GM21825 (cell line): ENCODE data around the gene STS.

ENCODE experiments used
- ATAC-seq: cut with Tn5 transposase; IDR thresholded peaks from one replicate; pipeline ENCODE4 v1.9.1; 2021; ENCODE audit warnings: mild to moderate bottlenecking, moderate library complexity; ENCODE audit not compliant: unreplicated experiment

Gene STS

GRCh38 chrX:7139202-7140081, 8.1 kb upstream of the STS start:
- ATAC-seq: no peak

GRCh38 chrX:7143076-7143475, 4.4 kb upstream of the STS start:
- no peak for ATAC-seq

GRCh38 chrX:7143941-7144525, 3.5 kb upstream of the STS start:
- ATAC-seq: no peak

- ATAC-seq: no peak
Measured at GRCh38 chrX:7145454-7145853, 2.1 kb upstream of the STS start.

GRCh38 chrX:7146020-7146702, 1.4 kb upstream of the STS start:
- no peak for ATAC-seq

- ATAC-seq: peak; percentile 13
Measured at GRCh38 chrX:7146703-7147412, 654 bp upstream of the STS start.

GRCh38 chrX:7147978-7148854, 704 bp downstream of the STS start, which contains the start of gene PUDP:
Gene PUDP (minus strand): TSS chrX:7148153. CDS start chrX:7148113, 40 bp downstream.
- ATAC-seq: peak; percentile 81

GRCh38 chrX:7149411-7149810, 1.9 kb downstream of the STS start:
- ATAC-seq: no peak

GRCh38 chrX:7153231-7153630, 5.7 kb downstream of the STS start:
- ATAC-seq: no peak

- ATAC-seq: no peak
Measured at GRCh38 chrX:7154041-7154597, 6.6 kb downstream of the STS start.

- ATAC-seq: no peak
Measured at GRCh38 chrX:7155163-7155562, 7.7 kb downstream of the STS start.

- no peak for ATAC-seq
Measured at GRCh38 chrX:7156879-7157278, 9.4 kb downstream of the STS start.

- no peak for ATAC-seq
Measured at GRCh38 chrX:7158468-7158990, 11.0 kb downstream of the STS start.

- no peak for ATAC-seq
Measured at GRCh38 chrX:7159149-7159861, 11.8 kb downstream of the STS start.

GRCh38 chrX:7163146-7163677, 15.7 kb downstream of the STS start:
- ATAC-seq: no peak

GRCh38 chrX:7164174-7164573, 16.7 kb downstream of the STS start:
- ATAC-seq: no peak

GRCh38 chrX:7168371-7168770, 20.9 kb downstream of the STS start:
- no peak for ATAC-seq

- no peak for ATAC-seq
Measured at GRCh38 chrX:7169627-7170026, 22.1 kb downstream of the STS start.

- ATAC-seq: peak; percentile 55
Measured at GRCh38 chrX:7170898-7171297, 23.4 kb downstream of the STS start.
